Activated CD4-positive, CD25-positive, alpha-beta regulatory T cell treated with anti-CD3 and anti-CD28 coated beads, Interleukin-2, amount 50 U/mL, for 16 hours (primary cell): ENCODE results near the gene LRP1B.
"Not testable (repeated sequence)": the region's sequence is repeated elsewhere in the genome, so short reads cannot be mapped to it uniquely, and the experiment has no call there.

Experiments
- DNase-seq: peaks from one replicate; pipeline ENCODE4 v3.0.0-alpha.2; 2020; ENCODE audit warnings: low read depth, low spot score

Gene LRP1B

DNA sequence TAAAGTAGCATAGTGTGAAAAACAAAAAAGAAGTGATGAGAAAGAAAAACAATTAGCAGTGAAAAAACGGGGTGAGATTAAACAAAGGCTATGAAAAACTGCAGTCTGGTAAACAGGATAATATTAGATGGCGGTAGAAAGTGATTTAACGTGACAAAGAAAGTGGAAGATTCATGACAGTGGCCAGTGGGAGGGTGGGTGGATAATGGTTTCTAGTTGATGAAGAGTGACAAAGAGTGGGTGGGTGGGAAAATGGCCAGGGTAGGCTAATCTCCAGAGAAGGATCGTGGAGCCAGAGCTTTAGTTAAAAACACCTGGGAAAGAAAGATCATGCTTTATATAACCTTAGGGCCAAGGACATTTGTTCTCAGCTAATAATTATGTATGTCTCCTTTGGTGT is 1667.8 kb downstream of the LRP1B start:
- no peak for DNase-seq

DNA sequence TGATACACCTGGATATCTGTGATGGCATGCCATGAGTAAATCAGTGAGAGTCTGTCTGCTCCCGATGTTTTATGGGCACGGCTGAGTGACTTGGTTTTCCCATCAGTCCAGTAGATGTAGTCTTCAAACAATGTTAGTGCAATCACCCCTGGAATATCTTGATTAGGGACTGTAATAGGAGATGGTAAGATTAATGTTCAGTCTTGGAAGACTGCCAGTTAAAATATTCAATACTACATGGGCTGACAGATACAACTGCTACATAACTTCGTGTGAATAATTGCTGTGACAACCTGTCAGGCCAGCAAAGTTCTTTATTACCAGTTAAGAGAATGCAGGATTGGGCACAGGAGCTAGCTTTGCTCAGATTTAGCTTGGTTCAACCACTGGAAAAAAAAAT is 1673.3 kb downstream of the LRP1B start:
- no peak for DNase-seq

DNA sequence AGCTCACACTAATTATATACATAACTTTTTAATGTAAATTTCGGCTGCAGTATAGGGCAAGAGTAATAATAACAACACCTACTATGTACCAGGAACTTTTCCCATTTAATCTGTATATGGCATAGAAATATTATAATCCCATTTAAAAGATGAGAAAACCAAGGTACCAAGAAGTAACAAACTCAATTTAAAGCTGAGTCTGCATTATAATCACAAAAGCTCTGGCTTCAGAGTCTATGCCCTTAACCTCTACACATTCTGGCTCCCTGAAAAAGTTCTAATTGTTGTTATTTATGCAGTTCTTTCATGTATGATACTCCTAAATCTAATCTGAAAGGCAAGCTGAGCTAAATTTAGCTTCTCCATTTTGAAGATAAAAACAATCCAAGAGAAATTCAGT is 1675.5 kb downstream of the LRP1B start:
- DNase-seq = no peak

DNA sequence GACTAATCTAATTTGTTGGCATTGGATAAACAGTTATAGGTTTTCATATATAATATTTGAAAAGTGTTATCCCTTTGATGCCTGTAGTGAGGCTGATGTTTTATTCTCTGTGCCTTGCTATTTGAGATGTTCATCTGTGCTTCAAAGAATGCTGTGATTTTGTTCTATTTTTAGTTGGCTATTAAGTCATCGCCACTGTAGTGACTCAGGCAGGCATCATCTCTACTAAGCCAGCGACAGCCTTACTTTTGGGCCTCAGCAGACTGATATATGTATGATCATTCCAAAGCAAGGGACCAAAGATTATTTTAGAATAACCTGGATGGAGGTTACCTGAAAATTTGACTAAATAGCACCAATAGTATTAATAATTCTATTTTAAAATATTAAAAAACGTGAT is 1676.1 kb downstream of the LRP1B start:
- no peak for DNase-seq

DNA sequence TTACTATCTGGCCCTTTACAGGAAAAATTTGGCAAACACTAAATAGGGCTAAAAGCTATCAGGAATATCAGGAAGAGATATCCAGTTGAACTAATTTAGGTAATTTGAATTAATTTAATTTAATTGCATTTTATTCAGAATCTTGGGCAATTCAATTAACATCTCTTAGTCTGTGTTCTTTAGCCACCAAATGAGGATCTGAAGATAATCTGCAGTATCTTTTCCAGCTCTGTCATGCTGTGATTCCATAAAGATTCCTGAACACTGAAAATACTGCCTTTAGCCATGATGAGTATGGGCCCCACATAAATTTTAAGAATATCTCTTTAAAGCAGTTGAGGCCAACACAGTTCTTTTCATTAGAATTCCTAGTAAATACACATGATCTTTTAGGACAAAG is 1679.5 kb downstream of the LRP1B start:
- DNase-seq = no peak

DNA sequence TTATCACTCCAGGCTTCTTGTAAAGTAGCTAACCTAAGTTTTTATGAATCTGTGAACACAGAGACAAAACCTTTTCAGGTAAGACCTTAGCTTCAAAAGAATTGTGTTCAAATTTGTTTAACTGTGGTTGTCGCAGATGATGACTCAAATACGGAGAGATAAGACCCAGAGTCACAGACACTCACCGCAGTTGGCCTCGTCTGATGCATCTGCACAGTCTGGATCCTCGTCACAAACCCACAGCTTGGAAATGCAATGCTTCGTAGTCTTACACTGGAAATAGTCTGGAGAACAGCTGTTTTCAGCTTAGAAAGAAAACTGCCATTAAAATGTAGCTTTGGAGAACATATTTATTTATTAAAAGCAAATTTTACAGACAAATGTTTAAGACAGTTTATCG is 1688.5 kb downstream of the LRP1B start:
- DNase-seq = no peak

DNA sequence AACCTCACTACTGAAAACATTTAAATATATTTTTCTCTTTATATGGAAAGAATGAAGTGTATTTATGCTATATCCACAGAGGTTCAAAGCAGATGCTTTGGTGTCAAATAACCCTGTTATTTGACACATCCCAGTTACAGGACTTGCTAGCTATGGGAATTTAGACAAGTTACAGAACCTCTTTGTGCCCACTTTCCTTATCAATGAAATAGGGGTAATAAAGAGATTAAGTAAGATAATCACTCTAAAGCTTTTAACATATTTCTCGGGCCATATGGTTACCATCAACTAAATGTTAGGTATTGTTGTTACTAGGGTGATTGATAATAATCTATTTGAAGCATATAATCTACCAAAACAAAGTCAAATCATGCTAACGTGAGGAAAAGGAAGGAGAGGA is 1690.0 kb downstream of the LRP1B start:
- no peak for DNase-seq

DNA sequence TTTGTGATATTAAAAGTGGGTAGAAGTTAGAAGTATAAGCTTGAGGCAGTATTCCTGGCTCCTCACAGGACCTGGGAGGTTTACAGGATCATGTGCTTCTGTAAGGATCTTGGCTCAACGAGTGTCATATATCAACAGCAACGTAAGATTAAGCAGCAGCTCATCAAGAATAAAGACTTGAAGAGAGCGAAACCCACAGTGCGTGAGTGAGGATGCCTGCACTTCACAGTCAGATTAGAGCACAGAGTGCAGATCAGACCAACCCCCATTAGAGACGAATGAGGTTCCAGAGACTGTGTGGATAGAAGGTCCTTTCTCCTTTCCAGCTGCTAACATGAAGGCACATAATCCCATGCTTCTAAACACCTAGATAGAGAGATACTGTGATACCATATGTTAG is 1693.9 kb downstream of the LRP1B start:
- no peak for DNase-seq

DNA sequence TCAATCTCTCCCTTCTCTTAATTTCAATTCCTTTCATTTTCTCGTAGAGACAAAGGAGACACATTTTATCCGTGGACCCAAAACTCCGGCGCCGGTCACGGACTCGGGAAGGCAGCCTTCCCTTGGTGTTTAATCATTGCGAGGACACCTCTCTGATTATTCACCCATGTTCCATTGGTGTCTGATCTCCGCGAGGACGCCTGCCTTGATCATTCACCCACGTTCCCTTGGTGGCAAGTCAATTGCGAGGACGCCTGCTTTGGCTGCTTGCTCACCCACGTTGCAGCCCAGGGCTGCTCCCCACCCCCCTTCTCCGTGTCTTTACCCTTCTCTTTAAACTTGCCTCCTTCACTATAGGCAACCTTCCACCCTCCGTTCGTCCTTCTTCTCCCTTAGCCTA is 1703.8 kb downstream of the LRP1B start:
- not testable (repeated sequence) for DNase-seq

DNA sequence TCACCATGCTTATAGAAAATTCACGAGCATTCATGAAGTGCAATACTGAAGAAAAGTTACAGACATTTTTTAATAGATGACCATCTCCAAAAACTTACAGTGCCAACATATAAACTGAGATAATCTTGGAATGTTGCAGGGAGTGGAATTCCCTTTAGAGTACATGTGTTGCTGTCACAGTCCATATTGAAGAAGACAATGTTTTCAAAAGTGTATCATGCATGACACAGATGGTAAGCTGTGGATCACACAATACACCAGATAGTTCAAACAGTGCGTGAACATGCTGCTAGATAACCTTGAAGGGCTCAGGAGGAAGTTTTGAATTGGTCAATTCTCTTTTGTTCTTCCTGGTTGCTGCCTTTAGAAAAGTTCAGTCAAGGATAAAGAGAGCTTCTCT is 1706.3 kb downstream of the LRP1B start:
- no peak for DNase-seq

DNA sequence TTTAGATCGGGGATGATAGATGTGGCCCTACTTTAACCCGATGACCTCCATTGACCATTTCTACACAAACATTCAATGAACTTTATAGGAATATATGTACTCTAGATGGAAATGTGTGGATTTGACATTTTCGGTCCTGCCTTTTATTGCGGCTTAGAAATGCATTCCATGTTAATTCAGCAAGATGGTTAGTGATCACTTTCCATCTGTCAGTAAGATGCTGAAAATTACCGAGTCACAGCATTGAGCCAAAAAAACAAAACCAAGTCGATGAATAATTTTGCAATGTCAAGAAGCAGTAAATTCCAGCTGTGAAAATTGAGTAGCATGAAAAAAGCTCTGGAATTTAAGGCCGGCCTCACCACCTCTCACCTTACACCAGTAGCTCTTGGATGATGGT is 1708.1 kb downstream of the LRP1B start:
- DNase-seq = no peak

DNA sequence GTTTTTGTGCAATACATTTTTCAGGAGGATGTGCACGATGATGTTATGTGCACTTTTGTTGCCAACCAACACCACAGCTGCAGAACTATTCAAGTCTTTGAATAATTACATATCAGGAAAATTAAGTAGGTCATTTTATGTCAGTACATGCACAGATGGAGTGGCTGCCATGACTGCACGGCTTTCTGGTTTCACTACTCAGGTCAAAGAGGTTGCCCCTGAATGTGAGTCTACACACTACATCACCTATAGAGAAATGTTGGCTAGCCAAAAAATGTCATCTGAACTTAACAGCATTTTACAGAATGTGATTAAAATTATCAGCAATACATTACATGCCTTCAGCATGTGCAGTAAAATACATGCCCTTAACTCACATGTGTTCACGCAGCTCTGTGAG is 1713.3 kb downstream of the LRP1B start:
- no peak for DNase-seq

DNA sequence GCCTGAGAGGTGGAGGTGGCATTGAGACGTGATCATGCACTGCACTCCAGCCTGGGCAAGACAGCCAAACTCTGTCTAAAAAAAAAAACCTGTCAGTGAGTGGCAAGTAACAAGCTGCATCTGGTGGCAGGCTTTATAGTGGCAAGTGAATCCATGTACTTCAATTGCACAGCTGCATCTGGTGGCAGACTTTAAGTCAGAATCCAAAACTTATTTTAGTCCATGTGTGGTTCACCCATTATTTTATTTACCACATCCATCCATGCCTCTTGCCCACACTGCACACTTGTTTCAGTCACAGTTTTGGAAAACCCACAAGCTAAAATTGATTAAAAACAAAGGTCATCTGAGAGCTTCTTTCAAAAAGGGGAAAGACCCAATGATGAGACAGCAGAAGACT is 1714.2 kb downstream of the LRP1B start:
- no peak for DNase-seq

DNA sequence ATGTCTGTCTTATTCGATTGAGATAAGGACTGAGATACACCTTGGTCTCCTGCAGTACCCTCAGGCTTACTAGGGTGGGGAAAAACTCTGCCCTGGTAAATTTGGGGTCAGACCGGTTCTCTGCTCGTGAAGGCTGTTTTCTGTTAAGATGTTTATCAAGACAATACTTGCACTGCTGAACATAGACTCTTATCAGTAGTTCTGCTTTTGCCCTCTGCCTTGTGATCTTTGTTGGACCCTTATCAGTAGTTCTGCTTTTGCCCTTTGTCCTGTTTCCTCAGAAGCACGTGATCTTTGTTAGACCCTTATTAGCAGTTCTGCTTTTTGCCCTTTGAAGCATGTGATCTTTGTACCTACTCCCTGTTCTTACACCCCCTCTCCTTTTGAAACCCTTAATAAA is 1715.8 kb downstream of the LRP1B start:
- not testable (repeated sequence) for DNase-seq

DNA sequence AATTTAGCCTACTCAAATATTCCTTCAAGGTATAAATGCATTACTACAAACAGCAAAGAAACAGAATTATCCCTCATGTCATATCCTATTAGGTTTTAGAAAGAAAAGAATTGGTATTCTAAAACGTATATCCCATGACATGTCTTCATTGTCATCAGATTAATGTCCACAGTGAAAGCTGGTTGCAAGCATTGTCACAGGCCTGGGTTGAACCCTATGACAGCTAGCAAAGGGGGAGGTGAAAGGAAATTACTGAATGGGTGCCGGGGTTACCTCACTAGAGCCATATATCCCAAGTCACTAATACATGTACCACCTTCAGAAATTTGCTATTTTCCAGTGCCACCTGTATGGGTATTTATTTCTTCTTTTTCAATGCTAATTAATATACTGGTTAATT is 1720.1 kb downstream of the LRP1B start:
- no peak for DNase-seq

DNA sequence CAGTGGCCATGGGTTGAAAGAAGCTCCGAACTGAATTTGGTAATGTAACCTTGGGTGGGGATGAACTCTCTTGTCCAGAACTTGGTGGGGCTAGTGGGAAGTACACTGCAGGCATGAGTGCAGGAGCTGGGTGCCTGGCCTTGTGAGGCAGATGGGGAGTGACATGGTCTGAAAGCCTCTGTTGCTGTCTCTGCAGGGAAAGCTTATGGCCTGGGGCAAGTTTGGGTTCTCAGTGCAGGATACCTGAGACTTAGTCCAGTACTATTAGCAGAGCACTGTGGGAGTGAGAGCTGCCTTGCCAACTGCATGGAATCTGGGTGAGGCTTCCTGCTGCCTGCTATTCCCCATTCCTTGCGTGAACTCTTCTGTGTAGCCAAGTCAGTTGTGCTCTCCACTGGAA is 1729.8 kb downstream of the LRP1B start:
- DNase-seq = no peak

DNA sequence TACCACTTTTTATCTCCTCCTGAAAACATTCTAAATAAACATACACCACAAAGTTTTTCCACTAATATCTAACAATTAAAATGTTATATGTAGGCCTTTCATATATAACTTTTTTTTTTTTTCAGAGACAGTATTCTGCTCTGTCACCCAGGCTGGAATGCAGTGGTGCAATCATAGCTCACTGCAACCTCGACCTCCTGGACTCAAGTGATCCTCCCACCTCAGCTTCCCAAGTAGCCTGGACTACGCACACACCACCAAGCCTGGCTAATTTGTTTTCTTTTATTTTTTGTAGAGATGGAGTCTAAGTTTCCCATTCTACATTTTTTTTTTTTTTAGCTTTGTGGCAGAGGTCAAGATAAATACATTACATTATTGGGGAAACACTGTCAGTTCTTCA is 1738.0 kb downstream of the LRP1B start:
- no peak for DNase-seq

DNA sequence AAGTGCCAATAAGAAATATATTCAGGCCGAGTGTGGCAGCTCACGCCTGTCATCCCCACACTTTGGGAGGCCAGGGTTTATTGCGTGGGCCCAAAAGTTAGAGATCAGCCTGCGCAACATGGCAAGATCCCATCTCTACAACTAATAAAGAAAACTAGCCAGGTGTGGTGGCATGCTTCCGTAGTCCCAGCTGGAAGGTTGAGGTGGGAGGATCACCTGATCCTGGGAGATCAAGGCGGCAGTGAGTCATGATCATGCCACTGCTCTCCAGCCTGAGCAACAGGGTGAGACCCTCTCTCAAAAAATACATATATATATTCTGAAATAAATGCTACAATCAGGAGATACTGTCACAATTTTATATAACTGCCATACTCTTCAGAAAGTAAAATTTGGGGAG is 1745.9 kb downstream of the LRP1B start:
- no peak for DNase-seq

DNA sequence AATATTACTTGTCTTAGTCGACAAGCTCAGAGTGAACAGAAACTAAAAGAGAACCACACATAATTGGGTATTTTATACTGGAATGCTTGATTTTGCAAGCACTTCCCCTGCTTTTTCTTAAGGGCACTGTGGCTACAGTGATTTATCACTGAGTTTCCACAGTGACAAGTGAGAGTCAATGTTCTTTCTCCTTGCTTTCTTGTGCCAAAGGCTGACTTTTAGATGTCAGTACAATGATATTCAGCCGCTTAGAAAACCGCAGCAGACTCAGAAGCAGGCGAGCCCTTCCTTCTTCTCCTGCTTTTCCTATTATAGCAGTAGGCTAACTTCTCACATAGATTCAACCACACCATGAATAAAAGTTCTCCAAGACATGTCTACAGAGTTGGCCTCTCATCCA is 1747.0 kb downstream of the LRP1B start:
- no peak for DNase-seq

DNA sequence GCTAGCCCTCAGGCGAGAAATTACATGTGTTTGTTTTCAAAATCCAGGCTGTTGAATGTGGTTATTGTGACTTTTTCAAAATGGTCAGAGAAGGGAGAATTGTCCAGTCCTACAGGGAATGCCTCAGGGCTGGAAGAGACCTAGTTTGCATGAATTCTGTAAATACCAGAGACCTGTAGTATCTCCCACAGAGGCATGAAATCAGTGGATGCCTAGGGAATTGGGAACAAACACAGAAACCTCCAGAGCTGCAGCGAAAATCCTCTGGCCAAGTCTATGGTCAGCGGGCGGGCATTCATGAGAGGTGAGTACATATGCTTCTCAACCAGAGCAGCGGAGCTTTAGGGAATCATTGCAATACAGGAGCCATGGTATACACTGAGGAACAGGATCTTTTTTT is 1754.1 kb downstream of the LRP1B start:
- no peak for DNase-seq

DNA sequence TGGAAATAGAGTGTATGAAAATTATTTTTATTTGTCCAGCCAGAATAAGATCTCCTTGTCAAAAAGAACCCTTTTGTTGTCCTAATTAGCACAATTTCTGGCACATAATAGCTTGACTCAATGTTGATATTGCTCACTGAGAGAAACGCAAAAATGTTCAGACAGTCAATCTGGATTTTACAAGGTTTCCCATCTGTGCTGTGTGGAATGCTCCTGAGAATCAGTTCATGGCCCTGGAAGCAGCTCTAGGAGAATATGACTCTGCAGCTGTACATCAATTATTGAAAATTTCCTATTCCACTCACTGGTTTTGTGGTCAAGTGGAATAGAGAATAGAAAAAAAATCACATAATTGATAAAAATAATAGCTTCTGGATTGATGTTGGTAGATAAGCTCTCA is 1767.7 kb downstream of the LRP1B start:
- DNase-seq = no peak

DNA sequence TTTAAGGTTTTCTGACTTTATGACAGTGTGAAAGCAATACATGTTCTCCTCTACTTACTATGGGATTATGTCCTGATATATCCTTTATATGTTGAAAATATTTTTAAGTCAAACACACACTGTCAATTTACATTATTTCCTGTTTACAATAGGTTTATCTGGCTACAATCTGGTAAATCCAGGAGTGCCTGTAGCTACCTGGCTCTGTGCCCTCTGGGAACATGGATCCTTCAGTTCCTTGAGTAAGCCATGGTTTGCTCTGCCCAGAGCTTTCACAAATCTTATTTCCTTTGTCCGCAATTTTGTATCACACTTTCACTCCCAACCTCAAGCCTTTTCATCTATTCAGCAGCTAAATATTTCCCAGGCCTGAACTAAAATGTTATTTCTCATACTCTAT is 1768.5 kb downstream of the LRP1B start:
- no peak for DNase-seq

DNA sequence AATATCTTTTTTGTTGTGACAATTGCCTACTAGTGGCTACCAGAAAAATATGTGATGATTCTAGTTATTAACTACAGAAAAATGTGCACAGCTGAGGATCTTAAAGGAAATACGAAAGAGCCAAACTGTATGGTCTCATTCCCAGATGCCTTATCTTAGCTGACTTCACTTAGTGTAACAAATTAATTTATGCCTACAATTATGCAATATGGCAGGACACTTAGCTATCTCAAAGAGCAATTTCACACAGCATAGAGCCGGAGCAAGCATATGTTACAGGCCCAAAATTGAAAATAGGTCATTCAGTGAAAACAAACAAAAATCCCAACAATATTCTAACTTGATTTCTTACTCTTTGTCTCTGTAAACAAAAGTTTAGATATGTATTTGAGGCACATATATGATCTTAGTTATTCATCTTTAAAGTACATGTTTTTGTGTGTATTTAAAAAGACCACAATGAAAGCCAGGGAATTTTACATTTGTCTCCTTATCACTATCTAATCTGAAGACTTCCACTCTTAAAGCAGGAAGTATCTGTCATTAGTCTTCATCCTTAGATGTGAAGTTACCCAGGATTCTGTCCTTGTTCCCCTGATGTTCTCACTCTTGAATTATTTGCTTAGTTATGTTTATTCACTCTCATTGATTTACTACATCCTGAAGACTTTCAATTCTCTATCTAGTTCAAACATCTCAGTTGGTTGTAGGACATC is 1771.6 kb downstream of the LRP1B start:
- no peak for DNase-seq

DNA sequence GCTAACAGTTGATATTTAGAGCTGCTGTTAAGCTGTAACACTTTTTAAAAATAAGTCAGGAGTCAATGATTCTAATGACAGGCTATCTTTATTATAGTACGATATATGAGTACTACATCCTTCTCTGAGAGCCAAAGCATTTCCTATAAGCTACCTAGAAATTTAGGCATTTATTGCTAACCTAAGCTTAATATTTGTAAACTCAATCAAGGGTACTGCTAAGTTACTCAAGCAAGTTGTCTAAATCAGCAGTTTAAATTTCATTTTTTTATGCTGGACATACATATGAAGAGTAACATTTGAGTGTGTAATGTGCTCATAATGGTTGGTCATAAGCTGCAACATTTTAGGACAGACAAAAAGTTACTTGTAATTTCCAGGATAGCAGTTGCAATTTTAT is 1774.1 kb downstream of the LRP1B start:
- no peak for DNase-seq
